H1 (cell line): Measurements from ENCODE around the gene GLB1L3. TPM values are rescaled to one million over a fixed set of nuclear protein-coding genes. Genes with fewer than 3 reads are reported as not detected.

ENCODE experiments used
- CTCF ChIA-PET: fragments of 300-600 bp; sonication (Branson Sonifier 250); formaldehyde crosslinking; loops from one replicate; lab custom pipeline; 2021; ENCODE audit not compliant: partially characterized antibody; lab: Charles Lee
- POLR2A ChIA-PET: fragments of 300-600 bp; sonication (Branson Sonifier 250); formaldehyde crosslinking; loops from one replicate; lab custom pipeline; 2021; ENCODE audit warnings: inconsistent platforms; ENCODE audit not compliant: partially characterized antibody; lab: Charles Lee
- DNase-seq, 2 experiments: peaks; one replicate each; pipeline versions ENCODE4 v3.0.0 to v3.0.0-alpha.2; 2010 to 2022; ENCODE audit warnings: low spot score in 2 of 2, low read depth in 1 of 2, mixed read lengths in 1 of 2
- FAIRE-seq: peaks from 2 replicates; lab custom pipeline; 2011; peaks lifted over from hg19 to GRCh38; lab: Jason Lieb, UNC
- H2AFZ ChIP-seq: 2 replicates; pipeline ENCODE4 v1.8.1; 2012; ENCODE audit warnings: low read length, inconsistent platforms
- H2AK5ac ChIP-seq: 2 replicates; pipeline ENCODE4 v1.6.1; 2013; ENCODE audit warnings: low read depth, low read length
- H2BK120ac ChIP-seq: replicated peaks from 2 replicates; pipeline ENCODE3; 2013; ENCODE audit warnings: low read depth, low read length, inconsistent platforms
- H2BK12ac ChIP-seq: 2 replicates; pipeline ENCODE4 v1.6.1; 2013; ENCODE audit warnings: low read depth, low read length
- H2BK15ac ChIP-seq: 2 replicates; pipeline ENCODE4 v1.6.1; 2013; ENCODE audit warnings: low read length
- H2BK20ac ChIP-seq: 2 replicates; pipeline ENCODE4 v1.6.1; 2013; ENCODE audit warnings: low read length
- H2BK5ac ChIP-seq: 2 replicates; pipeline ENCODE4 v1.6.1; 2013; ENCODE audit warnings: low read depth, low read length
- H3K14ac ChIP-seq: 2 replicates; pipeline ENCODE4 v1.6.1; 2013; ENCODE audit warnings: inconsistent platforms; ENCODE audit not compliant: insufficient read length
- H3K18ac ChIP-seq: 2 replicates; pipeline ENCODE4 v1.6.1; 2013; ENCODE audit warnings: low read length; ENCODE audit errors: extremely low read depth
- H3K23ac ChIP-seq: 2 replicates; pipeline ENCODE4 v1.6.1; 2013; ENCODE audit warnings: inconsistent platforms; ENCODE audit not compliant: insufficient read length
- H3K23me2 ChIP-seq: 2 replicates; pipeline ENCODE4 v1.6.1; 2013; ENCODE audit warnings: low read depth, low read length
- H3K27ac ChIP-seq: 2 replicates; pipeline ENCODE4 v1.6.1; 2011; ENCODE audit warnings: low read depth, low read length, inconsistent platforms
- H3K27me3 ChIP-seq, 4 experiments: replicated peaks in 1 of 4; 1 replicate in 1 of 4; 2 replicates in 3 of 4; pipeline versions ENCODE4 v1.6.1 to v1.8.1; 2011 to 2013; ENCODE audit warnings: low read length in 3 of 4, mild to moderate bottlenecking in 3 of 4, inconsistent platforms in 2 of 4, mixed read lengths in 2 of 4, moderate library complexity in 1 of 4; ENCODE audit not compliant: control insufficient read depth in 3 of 4, insufficient read depth in 3 of 4; ENCODE audit errors: extremely low read depth in 1 of 4
- H3K36me3 ChIP-seq, 4 experiments: 2 replicates each; pipeline versions ENCODE4 v1.6.1 to v1.8.1; 2011 to 2013; ENCODE audit warnings: mild to moderate bottlenecking in 4 of 4, low read length in 3 of 4, moderate library complexity in 2 of 4, control low read depth in 1 of 4, inconsistent platforms in 1 of 4; ENCODE audit not compliant: insufficient read depth in 4 of 4, control insufficient read depth in 2 of 4
- H3K4ac ChIP-seq: replicated peaks from 2 replicates; pipeline ENCODE3; 2013; ENCODE audit warnings: low read length, low read depth, mixed read lengths, inconsistent platforms; ENCODE audit not compliant: insufficient read length
- H3K4me1 ChIP-seq, 4 experiments: replicated peaks in 1 of 4; 1 replicate in 1 of 4; 2 replicates in 3 of 4; pipeline versions ENCODE4 v1.6.1 to v1.8.1; 2011 to 2013; ENCODE audit warnings: low read length in 3 of 4, inconsistent platforms in 2 of 4, mixed read lengths in 1 of 4; ENCODE audit not compliant: insufficient read depth in 4 of 4, control insufficient read depth in 3 of 4
- H3K4me2 ChIP-seq, 2 experiments: 2 replicates each; pipeline versions ENCODE4 v1.6.1 to v1.8.1; 2011 to 2013; ENCODE audit warnings: low read depth in 2 of 2, low read length in 2 of 2, control low read depth in 1 of 2, inconsistent platforms in 1 of 2, mild to moderate bottlenecking in 1 of 2; ENCODE audit not compliant: insufficient read depth in 1 of 2
- H3K4me3 ChIP-seq, 4 experiments: fragments of 200-600, 300-600 bp in 1 of 4; sonication (generic), shearing (Covaris generic), sonication (Bioruptor Twin) in 1 of 4; 2 replicates each; pipeline versions ENCODE4 v1.5.1 to v1.8.1; 2011 to 2016; ENCODE audit warnings: low read length in 4 of 4, low read depth in 3 of 4, control low read depth in 2 of 4, inconsistent platforms in 2 of 4, mild to moderate bottlenecking in 2 of 4, mixed read lengths in 1 of 4, moderate library complexity in 1 of 4; ENCODE audit not compliant: insufficient read depth in 2 of 4; ENCODE audit errors: extremely low read depth in 1 of 4
- H3K56ac ChIP-seq: replicated peaks from 2 replicates; pipeline ENCODE3; 2013; ENCODE audit warnings: low read depth, mild to moderate bottlenecking, mixed read lengths, low read length, inconsistent platforms; ENCODE audit not compliant: insufficient read length
- H3K79me1 ChIP-seq: 2 replicates; pipeline ENCODE4 v1.6.1; 2013; ENCODE audit warnings: low read depth, low read length, control low read depth
- H3K79me2 ChIP-seq, 2 experiments: 2 replicates each; pipeline versions ENCODE4 v1.6.1 to v1.8.1; 2012 to 2013; ENCODE audit warnings: low read length in 2 of 2, mild to moderate bottlenecking in 2 of 2, inconsistent platforms in 1 of 2; ENCODE audit not compliant: insufficient read depth in 2 of 2, control insufficient read depth in 1 of 2
- H3K9ac ChIP-seq, 4 experiments: replicated peaks in 1 of 4; 1 replicate in 1 of 4; 2 replicates in 3 of 4; pipeline versions ENCODE4 v1.6.1 to v1.8.1; 2011 to 2013; ENCODE audit warnings: low read depth in 3 of 4, low read length in 3 of 4, control low read depth in 2 of 4, mild to moderate bottlenecking in 2 of 4, moderate library complexity in 2 of 4, inconsistent platforms in 1 of 4; ENCODE audit errors: extremely low read depth in 1 of 4
- H3K9me3 ChIP-seq, 2 experiments: 2 replicates each; pipeline versions ENCODE4 v1.6.1 to v1.8.1; 2012 to 2013; ENCODE audit warnings: mild to moderate bottlenecking in 2 of 2, moderate library complexity in 2 of 2, control low read depth in 1 of 2, inconsistent platforms in 1 of 2, low read depth in 1 of 2, low read length in 1 of 2, mixed read lengths in 1 of 2; ENCODE audit not compliant: insufficient read depth in 2 of 2
- H4K20me1 ChIP-seq, 2 experiments: replicated peaks in 1 of 2; 2 replicates each; pipeline versions ENCODE3 to v1.8.1; 2011 to 2013; ENCODE audit warnings: inconsistent platforms in 2 of 2, low read length in 2 of 2, mild to moderate bottlenecking in 1 of 2; ENCODE audit not compliant: insufficient read depth in 2 of 2, control insufficient read depth in 1 of 2
- H4K5ac ChIP-seq: 2 replicates; pipeline ENCODE4 v1.6.1; 2013; ENCODE audit warnings: low read length, low read depth, mixed read lengths, inconsistent platforms; ENCODE audit not compliant: insufficient read length
- H4K8ac ChIP-seq: 2 replicates; pipeline ENCODE4 v1.8.0; 2013; ENCODE audit warnings: mild to moderate bottlenecking, moderate library complexity, low read length, inconsistent platforms; ENCODE audit not compliant: insufficient read depth; ENCODE audit errors: extremely low read depth
- H4K91ac ChIP-seq: replicated peaks from 2 replicates; pipeline ENCODE3; 2013; ENCODE audit warnings: low read length, mixed read lengths, inconsistent platforms; ENCODE audit not compliant: insufficient read length
- ATF3 ChIP-seq: IDR thresholded peaks from 2 replicates; pipeline ENCODE4 v1.6.1; 2011; ENCODE audit warnings: low read depth, mild to moderate bottlenecking, low read length; ENCODE audit not compliant: insufficient read depth
- SIN3A ChIP-seq, 2 experiments: IDR thresholded peaks in 1 of 2; conservative IDR thresholded peaks in 1 of 2; 2 replicates each; pipeline ENCODE4 v1.6.1; 2011 to 2012; ENCODE audit warnings: low read length in 2 of 2, improper control_type of control experiment in 1 of 2, low read depth in 1 of 2, mild to moderate bottlenecking in 1 of 2
- SP4 ChIP-seq: IDR thresholded peaks from 2 replicates; pipeline ENCODE4 v1.6.1; 2012; ENCODE audit warnings: low read length, inconsistent platforms
- WGBS, 2 experiments: shearing (Covaris generic) in 1 of 2; methylation state at CpG; one replicate each; pipeline versions ENCODE4 v1.1.6 to v1.1.7; 2013 to 2015; ENCODE audit warnings: low lambda C conversion rate in 2 of 2, mixed read lengths in 2 of 2, inconsistent platforms in 1 of 2, low coverage in 1 of 2, missing lambda C conversion rate in 1 of 2; ENCODE audit not compliant: insufficient replicate concordance in 2 of 2, insufficient coverage in 1 of 2, insufficient read length in 1 of 2; ENCODE audit errors: extremely low coverage in 1 of 2, missing lambda C conversion rate in 1 of 2; 5-methylcytosine and 5-hydroxymethylcytosine counted together
- polyA plus RNA-seq, 7 experiments: library from polyadenylated mRNA; depleted of rRNA in 3 of 7; stranded (reverse) in 5 of 7; unstranded in 2 of 7; fragments of >200 nt in 5 of 7; fragments of 200-250 nt in 2 of 7; gene quantifications; 1 replicate in 5 of 7; 2 replicates in 1 of 7; 4 replicates in 1 of 7; pipeline versions ENCODE4 v1.2.1 to v1.2.3, GENCODE V29; 2011 to 2013; ENCODE audit warnings: missing spikeins in 2 of 7, mixed read lengths in 2 of 7
- total RNA-seq: library from RNA; stranded (reverse); fragmentation: NEBNext Ultra II Directional; extraction: Animal tissue kit (Norgen Biotek cat#: 25700); gene quantifications from 2 replicates; pipeline ENCODE4 v1.2.1, GENCODE V29; 2021

Gene GLB1L3
- total and polyA plus RNA-seq, 2 of the 8 experiments (the other 6 are each of a cell fraction or from before 2014, with no cell fraction given), result 14.9 to 33.2 TPM

GRCh38 chr11:134282121-134283045 lies 6.2 kb downstream of the GLB1L3 start:
- Histone ChIP-seq H4K5ac (no peak overlapping the region), H3K36me3 (peaks cover 0 to 20% (median 11%) of the 10 kb centered on the region in 4 experiments; a peak in 6 of 8 replicates), H3K4me2 (no peak overlapping the region), H4K8ac (no peak overlapping the region), H2BK20ac (no peak overlapping the region), H3K23me2 (peaks cover under 1% of the 10 kb centered on the region), H2BK5ac (no peak overlapping the region), H2AFZ (no peak overlapping the region), H3K56ac (no peak overlapping the region), H3K18ac (no peak overlapping the region; the same call in 1 of the 2 replicates), H4K91ac (no peak overlapping the region), H3K79me2 (peaks cover 0 to 7% of the 10 kb centered on the region in 2 experiments; a peak in 1 of 4 replicates), H3K4me1 (peaks cover 0 to 6% (median 0%) of the 10 kb centered on the region in 4 experiments; a peak in 2 of 7 replicates), H3K23ac (no peak overlapping the region), H3K79me1 (no peaks in the 10 kb centered on the region), H3K14ac (no peak overlapping the region)
- no peak for DNase-seq
- POLR2A ChIA-PET, result interaction anchor here (1.0 to 1.4 kb wide), 3 partner anchors 9 to 13 kb away, joined by 3 to 4 read pairs (median 3); no protein-coding TSS in a partner anchor
- no peak for TF ChIP-seq ATF3
- TF ChIP-seq SP4, result no peak
- no peak for TF ChIP-seq SIN3A (conservative IDR thresholded peaks at IDR 0.05 in 1 of 2, IDR thresholded peaks at IDR 0.05 in 1 of 2; ENCODE audit: low read depth in 1 of 2, low read length in 2 of 2)
- TF ChIP-seq, all 59 proteins: peak for 0
- WGBS, 2 experiments, result 95% methylated on average over 22 of the region's 22 CpGs; no CpG with 5 or more reads in 1 of the 2 experiments
- CTCF ChIA-PET, result interaction anchor here (1.2 to 1.9 kb wide), 4 partner anchors 8 to 28 kb away, joined by 3 to 5 read pairs (median 5); no protein-coding TSS in a partner anchor
- H2BK15ac ChIP-seq, result no peak overlapping the region
- H2BK12ac ChIP-seq, result no peak overlapping the region
- H2BK120ac ChIP-seq, result no peak overlapping the region
- peaks cover 0 to 2% (median 0%) of the 10 kb centered on the region in 4 experiments; a peak in 3 of 7 replicates for H3K27me3 ChIP-seq
- H3K4me3 ChIP-seq, result no peak overlapping the region
- H4K20me1 ChIP-seq, result no peaks in the 10 kb centered on the region
- no peak overlapping the region for H3K4ac ChIP-seq
- H2AK5ac ChIP-seq, result no peak overlapping the region
- H3K9ac ChIP-seq, result no peak overlapping the region
- H3K27ac ChIP-seq, result no peak overlapping the region
- no peaks in the 10 kb centered on the region for H3K9me3 ChIP-seq
- FAIRE-seq, result no peak
